HG03045 (cell line): ENCODE results near the gene GRPEL2.
"Not testable (repeated sequence)": the region's sequence is repeated elsewhere in the genome, so short reads cannot be mapped to it uniquely, and the experiment has no call there.

Experiments
- ATAC-seq: cut with Tn5 transposase; IDR thresholded peaks from one replicate; pipeline ENCODE4 v1.9.1; 2021; ENCODE audit warnings: mild to moderate bottlenecking, moderate library complexity; ENCODE audit not compliant: unreplicated experiment

Gene GRPEL2

GRCh38 chr5:149374801-149375200, 29.5 kb downstream of the GRPEL2 start:
- ATAC-seq, result no peak

DNA sequence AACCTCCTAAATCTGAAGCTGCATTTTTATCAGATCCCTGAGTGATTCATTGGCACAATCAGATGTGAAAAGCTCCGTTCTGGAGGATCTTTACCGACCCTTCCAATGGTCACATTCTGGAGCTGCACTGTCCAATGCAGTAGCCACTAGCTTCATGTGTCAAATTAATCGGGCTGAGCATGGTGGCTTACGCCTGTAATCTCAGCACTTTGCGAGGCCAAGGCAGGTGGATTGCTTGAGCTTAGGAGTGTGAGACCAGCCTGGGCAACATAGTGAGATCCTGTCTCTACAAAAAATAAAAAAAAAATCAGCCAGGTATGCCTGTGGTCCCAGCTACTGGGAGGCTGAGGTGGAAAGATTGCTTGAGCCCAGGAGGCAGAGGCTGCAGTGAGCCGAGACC, 30.1 kb downstream of the GRPEL2 start:
- no peak for ATAC-seq

- ATAC-seq, result no peak
Observed at GRCh38 chr5:149376104-149376503, 30.8 kb downstream of the GRPEL2 start.

DNA sequence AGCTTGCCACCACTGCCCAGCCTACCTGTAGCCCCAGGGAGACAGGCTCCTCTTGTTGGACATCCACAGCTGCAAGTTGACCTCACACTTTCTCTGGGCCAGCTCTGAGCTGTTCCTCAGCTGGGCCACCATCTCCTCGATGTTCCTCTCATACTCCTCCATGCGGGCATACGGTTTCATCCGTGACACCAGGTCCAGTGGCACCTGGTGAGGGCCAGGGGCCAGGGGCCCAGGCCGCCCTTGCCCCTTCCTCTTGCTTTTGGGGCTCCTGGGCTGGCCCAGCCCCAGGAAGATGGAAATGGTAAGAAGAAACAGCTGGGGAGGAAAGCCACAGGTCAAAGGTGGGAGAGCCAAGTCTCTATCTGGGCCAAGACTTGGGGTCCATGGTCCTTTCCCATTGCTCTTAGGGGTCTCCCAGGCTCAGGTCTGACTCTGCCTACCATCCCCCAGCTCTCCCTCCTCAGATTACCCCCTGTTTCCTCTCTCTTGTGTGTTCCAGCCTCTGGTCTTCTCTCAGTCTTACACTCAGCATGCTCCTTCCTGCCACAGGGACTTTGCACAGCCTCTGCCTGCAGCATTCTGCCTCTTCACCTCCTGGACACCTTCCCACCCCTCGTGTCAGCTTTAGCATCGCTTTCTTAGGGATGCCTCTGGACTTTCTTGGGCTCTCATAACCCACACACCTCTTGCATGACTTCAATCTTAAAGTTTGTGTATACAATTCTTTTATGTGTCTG, 31.6 kb downstream of the GRPEL2 start:
- no peak for ATAC-seq

GRCh38 chr5:149378241-149378820, 33.0 kb downstream of the GRPEL2 start:
- no peak for ATAC-seq

- no peak for ATAC-seq
Observed at GRCh38 chr5:149379177-149379761, 34.0 kb downstream of the GRPEL2 start, which contains the start of gene IL17B. TSS of gene IL17B (minus strand) at chr5:149379292. CDS start at chr5:149379225, 67 bp downstream.

DNA sequence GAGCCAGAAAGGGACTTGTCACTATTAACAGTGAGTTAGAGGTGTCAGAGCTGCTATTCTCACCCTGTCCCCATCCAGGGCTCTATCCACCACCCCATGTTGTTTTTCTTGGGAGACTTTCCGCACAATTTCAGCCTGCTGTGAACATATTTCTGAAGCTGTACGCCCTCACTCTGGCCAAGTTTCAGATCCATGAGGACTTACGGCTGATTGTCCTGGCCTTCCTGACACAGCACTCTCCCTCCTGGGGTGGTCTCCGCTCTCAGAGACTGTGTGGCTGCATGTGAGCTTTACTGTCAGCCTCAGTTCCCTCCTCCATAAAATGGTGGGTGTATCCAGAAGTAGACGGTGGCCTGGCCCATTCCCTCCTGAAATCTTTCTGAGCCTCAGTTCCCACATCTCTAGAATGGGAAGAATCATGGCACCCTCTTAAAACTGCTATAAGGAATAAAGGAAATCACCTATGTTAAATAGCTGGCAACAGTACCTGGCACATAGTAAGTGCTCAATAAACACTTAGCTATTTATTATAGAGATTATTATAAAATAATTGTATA, 34.6 kb downstream of the GRPEL2 start:
- ATAC-seq, result no peak

DNA sequence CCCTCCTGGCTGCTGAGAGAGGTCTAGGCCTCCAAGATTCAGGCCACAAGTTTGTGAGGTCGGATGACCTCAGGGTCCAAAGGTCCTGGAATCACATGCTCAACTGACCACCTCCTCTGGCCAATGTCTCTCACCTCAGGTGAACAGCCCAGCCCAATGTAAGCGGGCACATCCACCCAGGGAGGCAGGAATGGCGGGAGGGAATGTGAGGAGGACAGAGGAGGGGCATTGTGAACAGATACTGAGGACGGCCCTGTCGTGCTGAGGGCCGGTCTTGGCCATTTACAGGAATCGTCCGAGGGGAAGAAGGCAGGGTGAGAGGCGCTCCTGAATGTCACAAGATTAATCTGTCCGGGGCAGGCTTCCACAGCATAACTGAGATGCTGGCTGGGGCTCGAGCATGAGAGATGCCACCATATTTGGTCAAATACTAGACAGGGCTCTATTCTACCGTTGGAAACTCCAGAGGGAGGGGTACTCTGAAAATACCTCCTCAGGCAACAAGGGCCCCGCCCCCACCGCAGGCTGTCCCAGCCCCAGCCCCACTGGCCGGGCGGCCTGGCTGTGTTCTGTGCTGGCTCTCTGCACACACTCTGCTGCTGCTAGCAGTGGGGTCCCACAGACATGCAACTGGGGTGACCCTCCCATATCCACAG, 35.3 kb downstream of the GRPEL2 start:
- no peak for ATAC-seq

GRCh38 chr5:149381261-149381985, 36.1 kb downstream of the GRPEL2 start:
- no peak for ATAC-seq

GRCh38 chr5:149381986-149382338, 36.7 kb downstream of the GRPEL2 start:
- peak; percentile 71 for ATAC-seq

DNA sequence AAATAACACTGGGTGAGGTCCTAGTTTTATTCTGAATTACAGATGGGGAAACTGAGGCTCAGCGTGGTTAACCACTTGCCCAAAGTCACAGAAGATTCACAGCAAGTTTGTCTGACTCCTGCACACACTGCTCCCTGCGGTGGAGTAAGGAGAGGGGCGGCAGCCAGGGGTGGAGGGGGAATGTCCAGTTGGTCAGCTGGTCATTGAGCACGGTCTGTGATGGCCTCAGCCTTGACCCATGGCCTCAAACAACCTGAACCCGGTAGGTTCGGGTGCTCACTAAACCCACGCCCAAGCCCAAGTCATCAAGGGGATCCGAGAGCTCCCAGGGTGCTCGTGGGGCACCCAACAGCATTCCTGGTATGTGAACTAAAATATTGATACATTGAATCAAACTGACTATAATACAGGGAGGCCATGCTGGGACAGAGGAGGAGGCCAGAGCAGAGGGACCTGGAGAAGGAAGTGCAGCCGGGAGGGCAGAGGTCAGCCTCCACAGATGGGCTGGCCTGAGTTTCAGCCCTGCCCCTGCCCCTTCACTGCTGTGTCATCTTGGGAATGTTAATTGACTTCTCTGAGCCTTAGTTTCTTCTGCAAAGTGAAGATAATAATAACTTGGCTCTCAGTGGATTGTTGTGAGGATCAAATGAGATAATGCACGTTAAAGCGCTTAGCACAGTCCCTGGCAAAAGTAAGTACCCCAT, 37.4 kb downstream of the GRPEL2 start:
- no peak for ATAC-seq

GRCh38 chr5:149383399-149383798, 38.1 kb downstream of the GRPEL2 start:
- no peak for ATAC-seq

- ATAC-seq, result no peak
Observed at GRCh38 chr5:149386166-149386565, 40.9 kb downstream of the GRPEL2 start.

DNA sequence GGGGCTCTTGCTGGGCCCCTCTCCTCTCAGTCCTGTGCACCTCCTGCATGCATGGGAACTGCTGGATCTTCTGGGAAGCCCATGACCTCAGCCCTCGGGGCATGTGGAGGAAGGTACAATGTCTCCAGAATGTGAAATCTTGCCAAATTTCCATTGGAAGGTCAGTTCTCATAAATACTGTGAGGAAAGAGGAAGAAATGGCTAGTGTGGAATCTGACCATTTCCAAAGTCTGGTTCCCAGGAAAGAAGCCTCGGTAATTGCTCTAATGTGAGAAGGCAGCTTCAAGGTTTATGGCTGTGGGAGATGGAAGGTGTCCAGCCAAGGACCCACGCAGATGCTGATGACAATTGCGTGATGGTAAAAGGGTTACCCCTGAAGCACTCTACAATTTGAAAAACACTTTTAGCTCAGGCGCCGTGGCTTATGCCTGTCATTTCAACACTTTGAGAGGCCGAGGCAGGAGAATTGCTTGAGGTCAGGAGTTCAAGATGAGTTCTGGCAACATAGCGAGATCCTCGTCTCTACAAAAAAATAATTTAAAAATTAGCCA, 41.9 kb downstream of the GRPEL2 start:
- ATAC-seq, result no peak

- no peak for ATAC-seq
Observed at GRCh38 chr5:149387982-149388381, 42.7 kb downstream of the GRPEL2 start.

- ATAC-seq, result no peak
Observed at GRCh38 chr5:149388498-149389190, 43.3 kb downstream of the GRPEL2 start.

DNA sequence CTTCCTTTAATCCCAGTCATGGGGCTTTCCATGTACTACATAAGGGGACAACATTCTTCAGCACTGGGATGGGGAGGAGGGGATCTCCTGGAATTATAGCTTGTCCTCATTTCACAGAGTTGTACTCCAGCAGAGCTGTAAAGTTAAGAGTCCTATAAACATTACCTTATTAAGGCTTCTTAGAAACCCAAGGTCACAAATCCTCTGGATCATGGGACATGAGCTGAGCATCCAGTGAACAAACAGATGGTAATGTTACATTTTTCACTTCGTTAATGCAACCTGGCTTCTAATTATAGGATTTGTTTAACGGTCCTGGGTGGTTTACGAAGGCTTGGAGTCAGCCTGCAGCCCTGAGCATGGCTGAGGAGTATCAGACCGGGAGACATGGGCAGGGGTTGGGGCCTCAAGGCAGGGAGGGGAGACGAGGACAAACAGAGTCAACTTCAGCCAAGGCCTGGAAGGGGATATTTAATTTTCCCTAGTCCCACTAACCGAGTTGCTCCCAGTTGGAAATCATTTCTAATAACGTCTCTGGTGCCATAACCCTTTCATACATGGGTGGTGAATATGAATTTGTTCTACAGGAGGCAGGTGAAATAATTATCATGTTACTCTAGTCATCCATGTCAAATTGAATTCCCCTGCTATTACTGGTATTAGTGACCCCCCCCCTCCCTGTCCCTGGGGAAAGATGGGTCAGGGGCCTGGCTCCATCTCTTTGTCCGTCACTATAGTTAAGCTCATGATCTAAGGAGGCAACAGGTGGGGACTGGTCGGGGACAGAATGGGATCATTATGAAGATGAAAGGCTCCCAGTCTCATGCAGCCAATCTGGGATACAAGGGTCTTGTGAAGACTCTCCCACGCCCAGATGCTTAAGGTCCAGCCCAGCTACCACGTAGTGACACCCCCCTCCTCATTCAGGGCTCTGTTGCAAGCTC, 44.5 kb downstream of the GRPEL2 start:
- no peak for ATAC-seq

DNA sequence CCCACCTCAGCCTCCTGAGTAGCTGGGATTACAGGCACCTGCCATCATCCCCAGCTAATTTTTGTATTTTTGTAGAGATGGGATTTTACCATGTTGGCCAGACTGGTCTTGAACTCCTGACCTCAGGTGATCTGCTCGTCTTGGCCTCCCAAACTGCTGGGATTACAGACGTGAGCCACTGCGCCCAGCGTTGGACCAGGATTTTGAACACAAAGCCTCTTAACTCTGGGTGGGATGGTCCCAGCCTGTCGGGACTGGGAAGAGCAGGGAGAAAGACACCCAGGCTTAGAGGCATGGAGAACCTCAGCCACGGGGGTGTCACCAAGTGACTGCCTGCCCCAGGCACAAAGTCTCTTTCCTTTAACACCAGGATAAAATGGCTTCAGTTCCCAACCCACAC, 45.8 kb downstream of the GRPEL2 start:
- not testable (repeated sequence) for ATAC-seq
